ENCODE data around the gene PPARD.

- TF ChIP-seq, protein P1, sequence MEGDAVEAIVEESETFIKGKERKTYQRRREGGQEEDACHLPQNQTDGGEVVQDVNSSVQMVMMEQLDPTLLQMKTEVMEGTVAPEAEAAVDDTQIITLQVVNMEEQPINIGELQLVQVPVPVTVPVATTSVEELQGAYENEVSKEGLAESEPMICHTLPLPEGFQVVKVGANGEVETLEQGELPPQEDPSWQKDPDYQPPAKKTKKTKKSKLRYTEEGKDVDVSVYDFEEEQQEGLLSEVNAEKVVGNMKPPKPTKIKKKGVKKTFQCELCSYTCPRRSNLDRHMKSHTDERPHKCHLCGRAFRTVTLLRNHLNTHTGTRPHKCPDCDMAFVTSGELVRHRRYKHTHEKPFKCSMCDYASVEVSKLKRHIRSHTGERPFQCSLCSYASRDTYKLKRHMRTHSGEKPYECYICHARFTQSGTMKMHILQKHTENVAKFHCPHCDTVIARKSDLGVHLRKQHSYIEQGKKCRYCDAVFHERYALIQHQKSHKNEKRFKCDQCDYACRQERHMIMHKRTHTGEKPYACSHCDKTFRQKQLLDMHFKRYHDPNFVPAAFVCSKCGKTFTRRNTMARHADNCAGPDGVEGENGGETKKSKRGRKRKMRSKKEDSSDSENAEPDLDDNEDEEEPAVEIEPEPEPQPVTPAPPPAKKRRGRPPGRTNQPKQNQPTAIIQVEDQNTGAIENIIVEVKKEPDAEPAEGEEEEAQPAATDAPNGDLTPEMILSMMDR (IDR thresholded peaks at IDR 0.05; ENCODE audit: poor library complexity, severe bottlenecking): no peak
- TF ChIP-seq EZH2 (IDR thresholded peaks at IDR 0.05; ENCODE audit: borderline replicate concordance, insufficient read depth, low read length, poor library complexity, severe bottlenecking): no peak
- TF ChIP-seq RAD21 (conservative IDR thresholded peaks at IDR 0.05): no peak
- TF ChIP-seq SMC3 (conservative IDR thresholded peaks at IDR 0.05; ENCODE audit: poor library complexity): no peak
- TF ChIP-seq EP300 (conservative IDR thresholded peaks at IDR 0.05; ENCODE audit: poor library complexity, severe bottlenecking): no peak
- TF ChIP-seq REST (IDR thresholded peaks at IDR 0.05; ENCODE audit: borderline replicate concordance): no peak
- TF ChIP-seq POLR2AphosphoS5 (IDR thresholded peaks at IDR 0.05): no peak
Measured at GRCh38 chr6:35429463-35429862, 87.1 kb downstream of the PPARD start.

All from neural cell (in vitro differentiated cells).